Mammary epithelial cell (primary cell): ENCODE measurements around the gene LHPP.

Source experiments
- EZH2 ChIP-seq: IDR thresholded peaks from 2 replicates; pipeline ENCODE4 v1.6.1; 2012; ENCODE audit warnings: low read length, inconsistent platforms, borderline replicate concordance
- TF ChIP-seq, protein P1 (sequence below), 2 donors: IDR thresholded peaks in 1 of 2; conservative IDR thresholded peaks in 1 of 2; 2 replicates each; pipeline ENCODE4 v1.5.1; 2011 to 2012; ENCODE audit warnings: inconsistent platforms in 2 of 2, low read length in 2 of 2, mild to moderate bottlenecking in 2 of 2, control low read depth in 1 of 2, low read depth in 1 of 2; ENCODE audit not compliant: insufficient read depth in 1 of 2; ENCODE audit errors: extremely low read depth in 1 of 2

DNA sequence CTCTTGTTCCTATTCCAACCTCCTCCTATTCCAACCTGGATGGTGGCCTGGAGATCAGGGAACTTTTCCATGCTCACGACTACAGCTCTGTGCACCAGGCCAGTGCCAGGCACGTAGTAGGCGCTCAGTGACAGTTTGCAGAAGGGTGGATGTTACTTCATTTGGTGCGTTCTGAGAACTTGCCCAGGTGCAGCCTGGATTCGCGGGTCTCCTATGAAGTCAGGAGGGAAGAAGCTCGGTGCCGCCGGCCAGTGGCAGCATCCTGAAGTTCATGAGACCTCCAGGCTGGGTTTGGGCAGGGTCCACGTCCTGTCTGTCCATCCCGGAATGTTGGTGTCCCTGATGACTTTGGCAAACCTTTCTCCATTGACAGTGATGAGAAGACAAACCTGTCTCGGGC is 21.3 kb downstream of the LHPP start:
- TF ChIP-seq, protein P1, sequence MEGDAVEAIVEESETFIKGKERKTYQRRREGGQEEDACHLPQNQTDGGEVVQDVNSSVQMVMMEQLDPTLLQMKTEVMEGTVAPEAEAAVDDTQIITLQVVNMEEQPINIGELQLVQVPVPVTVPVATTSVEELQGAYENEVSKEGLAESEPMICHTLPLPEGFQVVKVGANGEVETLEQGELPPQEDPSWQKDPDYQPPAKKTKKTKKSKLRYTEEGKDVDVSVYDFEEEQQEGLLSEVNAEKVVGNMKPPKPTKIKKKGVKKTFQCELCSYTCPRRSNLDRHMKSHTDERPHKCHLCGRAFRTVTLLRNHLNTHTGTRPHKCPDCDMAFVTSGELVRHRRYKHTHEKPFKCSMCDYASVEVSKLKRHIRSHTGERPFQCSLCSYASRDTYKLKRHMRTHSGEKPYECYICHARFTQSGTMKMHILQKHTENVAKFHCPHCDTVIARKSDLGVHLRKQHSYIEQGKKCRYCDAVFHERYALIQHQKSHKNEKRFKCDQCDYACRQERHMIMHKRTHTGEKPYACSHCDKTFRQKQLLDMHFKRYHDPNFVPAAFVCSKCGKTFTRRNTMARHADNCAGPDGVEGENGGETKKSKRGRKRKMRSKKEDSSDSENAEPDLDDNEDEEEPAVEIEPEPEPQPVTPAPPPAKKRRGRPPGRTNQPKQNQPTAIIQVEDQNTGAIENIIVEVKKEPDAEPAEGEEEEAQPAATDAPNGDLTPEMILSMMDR (conservative IDR thresholded peaks at IDR 0.05 in 1 of 2, IDR thresholded peaks at IDR 0.05 in 1 of 2; ENCODE audit: extremely low read depth in 1 of 2, insufficient read depth in 1 of 2, low read depth in 1 of 2, low read length in 2 of 2), result no peak
- no peak for TF ChIP-seq EZH2
